IPS DF 4.7 (cell line): ENCODE measurements around the gene TRIM38.
"Not testable (repeated sequence)": the region's sequence is repeated elsewhere in the genome, so short reads cannot be mapped to it uniquely, and the experiment has no call there.

ENCODE experiments used
- DNase-seq: peaks from one replicate; pipeline ENCODE4 v3.0.0-alpha.2; 2013; ENCODE audit warnings: low spot score; ENCODE audit errors: extremely low read depth

Gene TRIM38

DNA sequence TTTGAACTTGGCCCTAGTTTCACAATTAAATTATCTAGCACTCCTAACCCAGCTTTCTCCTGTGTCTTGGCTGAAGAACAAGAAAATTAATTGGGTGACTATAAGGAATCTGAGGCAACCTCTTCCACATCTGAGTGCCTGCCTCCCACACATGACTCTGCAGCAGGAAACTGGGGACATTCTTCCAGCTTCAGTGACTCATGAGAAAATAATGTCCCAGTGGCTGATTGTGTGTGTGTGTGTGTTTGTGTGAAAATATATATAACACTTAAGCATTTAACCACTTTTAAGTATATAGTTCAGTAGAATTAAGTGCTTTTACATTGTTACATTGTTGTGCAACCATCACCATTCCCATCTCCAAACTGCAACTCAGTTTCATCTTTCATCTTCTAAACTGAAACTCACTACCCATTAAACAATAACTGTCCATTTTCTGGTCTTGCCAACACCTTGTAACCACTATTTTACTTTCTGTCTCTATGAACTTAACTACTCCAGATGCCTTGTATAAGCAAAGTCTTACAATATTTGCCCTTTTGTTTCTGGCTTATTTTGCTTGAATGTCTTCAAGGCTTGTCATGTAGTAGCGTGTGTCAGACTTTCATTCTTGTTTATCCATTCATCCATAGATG, 8.7 kb downstream of the TRIM38 start:
- no peak for DNase-seq

DNA sequence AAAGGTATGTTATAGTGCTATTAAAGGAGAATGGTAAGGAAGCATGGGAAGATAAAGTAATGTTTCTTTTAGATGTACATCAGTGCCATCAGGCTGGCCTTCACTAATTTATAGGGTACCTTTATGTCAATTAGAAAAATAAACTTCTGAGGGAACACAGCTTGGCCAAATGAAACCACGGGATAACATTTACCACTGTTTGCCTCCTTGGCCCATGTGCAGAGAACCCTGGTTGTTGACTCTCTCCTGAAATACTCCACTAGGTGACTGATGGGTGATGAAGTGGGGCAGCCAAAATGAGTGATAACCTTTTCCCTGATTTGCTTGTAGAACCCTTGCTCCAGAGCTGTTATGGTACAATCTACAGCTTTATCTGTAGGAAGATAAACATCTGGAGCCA, 9.5 kb downstream of the TRIM38 start:
- no peak for DNase-seq

DNA sequence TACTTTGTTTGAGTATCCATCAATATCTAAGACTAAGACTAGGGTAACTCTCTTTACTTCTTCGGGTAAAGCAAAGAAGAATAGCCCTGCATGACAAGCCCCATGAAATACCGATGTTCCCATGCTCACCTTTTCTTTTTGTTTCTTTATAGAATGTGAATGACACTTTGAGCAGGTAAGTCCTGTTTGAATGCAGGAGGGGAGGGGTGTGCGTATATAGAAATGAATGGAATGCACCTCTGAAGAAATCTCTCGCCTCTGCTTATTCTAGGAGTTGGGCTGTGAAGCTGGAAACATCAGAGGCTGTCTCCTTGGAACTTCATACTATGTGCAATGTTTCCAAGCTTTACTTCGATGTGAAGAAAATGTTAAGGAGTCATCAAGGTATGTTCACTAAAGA, 10.3 kb downstream of the TRIM38 start:
- no peak for DNase-seq

DNA sequence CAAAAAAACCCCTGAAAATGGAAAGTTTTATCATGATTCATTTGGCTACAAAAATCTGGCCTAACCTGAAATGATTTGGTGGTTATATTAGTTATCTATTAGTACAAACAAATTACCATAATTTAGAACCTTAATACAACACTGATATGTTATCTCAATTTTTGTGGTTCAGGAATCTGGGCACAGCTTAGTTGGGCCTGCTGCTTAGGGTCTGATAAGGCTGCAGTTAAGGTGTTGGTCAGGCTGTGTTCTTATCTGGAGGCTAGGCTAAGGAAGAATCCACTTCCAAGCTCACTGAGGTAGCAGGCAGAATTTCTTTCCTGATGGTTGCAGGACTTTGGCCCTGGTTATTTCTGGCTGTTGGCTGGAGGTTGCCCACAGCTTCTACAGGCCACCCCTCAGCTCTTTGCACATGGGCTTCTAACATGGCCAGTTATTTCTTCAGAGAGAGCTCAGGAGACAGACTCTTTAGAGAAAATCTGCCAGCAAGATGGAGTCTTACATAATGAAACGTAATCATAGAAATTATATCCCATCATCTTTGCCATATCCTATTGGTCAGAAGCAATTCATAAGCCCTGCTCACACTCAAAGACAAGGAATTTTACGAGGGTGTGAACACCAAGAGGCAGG, 11.4 kb downstream of the TRIM38 start:
- no peak for DNase-seq

DNA sequence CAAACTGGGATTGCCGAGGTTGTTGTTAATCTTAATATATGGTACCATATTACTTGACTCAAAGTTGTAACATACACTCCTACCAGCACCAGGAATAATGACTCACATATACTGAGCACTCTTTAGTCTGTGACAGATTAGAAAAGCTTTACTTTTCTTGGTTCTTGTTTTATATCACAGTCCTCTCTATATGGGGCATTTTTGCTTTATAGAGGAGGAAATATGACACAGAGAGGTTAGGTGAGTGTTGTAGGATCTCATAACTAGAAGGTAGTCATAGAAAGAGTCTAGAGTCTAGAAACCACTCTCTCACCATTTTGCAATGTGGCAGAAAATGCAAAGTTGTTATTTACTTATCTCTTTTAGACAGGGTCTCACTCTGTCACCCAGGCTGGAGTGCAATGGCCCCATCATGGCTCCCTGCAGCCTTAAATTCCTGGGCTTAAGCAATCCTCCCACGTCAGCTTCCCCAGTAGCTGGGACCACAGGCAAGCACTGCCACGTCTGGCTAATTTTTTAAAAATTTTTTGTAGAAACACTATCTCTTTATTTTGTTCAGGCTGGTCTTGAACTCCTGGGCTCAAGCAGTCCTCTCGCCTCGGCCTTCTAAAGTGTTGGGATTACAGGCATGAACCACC, 13.4 kb downstream of the TRIM38 start:
- no peak for DNase-seq

DNA sequence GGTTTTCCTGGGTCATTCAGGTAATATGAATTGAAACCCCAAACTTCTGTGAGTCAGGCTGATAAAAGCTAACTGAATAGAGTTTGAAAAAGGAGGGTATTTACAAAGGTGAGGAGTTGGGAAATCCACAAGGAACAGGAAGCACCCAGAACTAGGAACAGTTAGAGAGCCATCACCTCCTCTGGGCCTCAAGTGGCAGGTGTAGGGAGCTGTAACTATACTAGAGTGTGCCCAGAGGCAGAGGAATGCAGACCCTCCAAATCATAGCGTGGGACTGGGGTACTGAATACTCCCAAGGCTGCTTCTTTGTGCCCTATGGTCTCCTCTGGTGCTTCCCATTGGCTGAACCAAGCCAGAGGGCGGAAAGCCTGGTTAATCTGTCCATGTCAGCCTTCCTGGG, 18.3 kb downstream of the TRIM38 start:
- DNase-seq: no peak

DNA sequence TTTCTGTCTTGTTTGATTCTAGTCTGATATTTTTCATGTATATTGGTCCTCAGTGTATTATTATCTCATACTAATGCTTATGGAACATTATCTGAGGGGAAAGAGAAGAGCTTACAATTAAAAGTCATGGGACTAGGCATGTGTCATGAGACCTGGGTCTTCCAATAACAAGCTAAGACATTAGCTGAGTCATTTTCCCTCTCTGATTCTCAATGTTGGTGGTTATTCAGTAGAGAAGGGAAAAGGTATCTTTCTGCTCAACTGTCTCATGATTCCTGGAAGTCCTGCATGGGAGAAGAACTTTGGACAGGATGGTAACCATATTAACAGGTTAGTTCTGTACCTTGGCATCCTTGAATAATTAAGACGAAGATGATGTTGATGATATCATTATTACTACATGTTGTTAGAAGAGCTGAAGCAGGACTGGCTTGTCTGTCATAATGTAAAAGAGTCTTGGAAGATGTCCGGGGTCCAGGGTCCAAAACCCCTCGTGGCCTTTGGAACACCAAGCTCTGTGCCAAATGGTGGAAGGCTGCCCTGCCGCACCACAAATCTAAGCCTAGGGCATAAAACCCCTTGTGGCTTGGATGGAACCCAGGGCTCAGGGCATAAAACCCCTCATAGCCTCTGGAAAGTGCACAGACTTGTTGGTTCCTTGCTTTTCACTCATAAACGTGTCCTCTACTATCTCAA, 19.1 kb downstream of the TRIM38 start:
- no peak for DNase-seq

DNA sequence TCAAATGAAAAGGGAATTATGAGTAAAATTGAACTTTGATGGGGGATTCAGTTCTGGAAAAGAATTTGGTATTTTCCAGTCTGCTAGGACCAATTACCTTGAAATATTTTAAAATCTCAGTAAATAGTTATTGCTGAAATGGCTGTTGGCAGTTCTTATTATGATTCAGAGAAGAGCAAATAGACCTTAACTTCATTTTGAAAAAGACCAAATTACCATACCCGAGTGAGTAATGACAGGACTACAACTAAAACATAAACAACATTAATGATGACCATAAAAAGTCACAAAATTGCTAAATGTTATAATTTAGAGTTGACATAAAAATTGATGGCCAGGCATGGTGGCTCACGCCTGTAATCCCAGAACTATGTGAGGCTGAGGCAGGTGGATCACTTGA, 21.7 kb downstream of the TRIM38 start:
- DNase-seq: no peak

DNA sequence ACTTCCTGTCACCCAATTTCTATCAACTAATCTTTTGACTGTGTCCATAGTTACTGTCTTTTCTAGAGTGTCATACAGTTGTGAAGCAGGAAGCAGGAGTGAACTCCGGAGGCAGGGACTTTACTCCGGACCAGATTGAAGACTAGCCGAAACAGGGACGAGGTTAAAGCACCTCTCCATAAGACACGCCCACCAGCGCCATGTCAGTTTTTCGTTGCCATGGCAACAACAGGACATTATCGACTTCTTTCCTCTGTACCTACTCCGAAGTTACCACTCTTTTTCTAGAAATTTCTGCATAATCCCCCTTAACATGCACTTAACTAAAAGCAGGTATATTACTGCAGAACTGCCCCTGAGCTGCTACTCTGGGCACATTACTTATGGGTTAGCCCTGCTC, 25.2 kb downstream of the TRIM38 start:
- no peak for DNase-seq

DNA sequence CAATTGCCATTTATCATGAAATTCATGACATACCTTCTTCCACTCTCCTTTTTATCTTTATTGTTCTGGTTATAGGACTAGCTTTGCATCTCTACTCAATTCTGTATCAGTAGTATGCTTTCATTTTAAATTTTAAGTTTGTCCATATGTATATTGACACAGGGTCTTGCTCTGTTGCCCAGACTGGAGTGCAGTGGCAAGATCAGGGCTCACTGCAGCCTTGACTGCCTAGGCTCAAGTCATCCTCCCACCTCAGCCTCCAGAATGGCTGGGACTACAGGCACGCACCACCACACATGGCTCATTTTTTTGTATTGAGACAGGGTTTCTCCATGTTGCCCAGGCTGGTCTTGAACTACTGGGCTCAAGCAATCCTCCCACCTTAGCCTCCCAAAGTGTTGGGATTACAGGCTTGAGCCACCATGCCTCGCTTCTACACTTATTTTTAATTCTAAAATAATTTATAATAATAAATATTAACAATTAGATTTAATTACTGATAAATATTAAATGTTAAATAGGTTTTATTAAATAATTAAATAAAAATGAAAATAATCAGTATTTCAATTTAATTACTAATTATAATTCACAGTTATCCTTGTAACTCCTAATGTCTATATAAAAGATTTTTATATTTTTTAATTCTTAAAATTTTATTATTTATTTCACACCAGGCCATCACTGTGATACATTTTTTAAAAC, 27.7 kb downstream of the TRIM38 start:
- DNase-seq: no peak

DNA sequence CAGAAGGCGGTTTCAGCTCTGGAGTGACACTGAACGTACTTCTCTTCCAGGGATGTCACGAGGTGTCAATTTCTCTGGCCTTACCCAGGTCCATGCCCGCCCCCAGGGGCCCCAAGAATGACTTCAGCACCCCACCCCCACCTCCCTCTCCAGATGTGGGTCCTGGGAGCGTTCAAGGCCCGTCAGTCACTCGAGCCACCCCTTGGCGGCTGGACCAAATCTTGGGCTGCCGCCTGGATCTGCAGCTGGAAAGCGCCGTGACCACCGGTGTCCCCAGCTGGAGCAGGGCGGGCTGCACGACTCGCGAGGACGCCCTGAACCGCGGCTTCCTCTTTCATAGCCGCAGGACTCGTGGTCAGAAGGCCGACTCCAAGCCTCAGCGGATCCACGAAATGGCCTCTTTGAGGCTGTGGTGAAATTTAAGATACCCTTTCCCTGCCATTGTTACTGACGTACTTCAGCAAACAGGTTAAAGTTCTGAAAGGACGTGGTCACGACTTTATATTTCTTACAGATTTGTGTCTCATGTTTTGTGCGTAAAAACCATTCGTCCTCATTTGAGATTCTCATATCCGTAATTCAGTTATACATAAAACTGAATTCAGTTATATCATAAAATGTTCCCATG, 29.3 kb downstream of the TRIM38 start:
- DNase-seq: no peak

DNA sequence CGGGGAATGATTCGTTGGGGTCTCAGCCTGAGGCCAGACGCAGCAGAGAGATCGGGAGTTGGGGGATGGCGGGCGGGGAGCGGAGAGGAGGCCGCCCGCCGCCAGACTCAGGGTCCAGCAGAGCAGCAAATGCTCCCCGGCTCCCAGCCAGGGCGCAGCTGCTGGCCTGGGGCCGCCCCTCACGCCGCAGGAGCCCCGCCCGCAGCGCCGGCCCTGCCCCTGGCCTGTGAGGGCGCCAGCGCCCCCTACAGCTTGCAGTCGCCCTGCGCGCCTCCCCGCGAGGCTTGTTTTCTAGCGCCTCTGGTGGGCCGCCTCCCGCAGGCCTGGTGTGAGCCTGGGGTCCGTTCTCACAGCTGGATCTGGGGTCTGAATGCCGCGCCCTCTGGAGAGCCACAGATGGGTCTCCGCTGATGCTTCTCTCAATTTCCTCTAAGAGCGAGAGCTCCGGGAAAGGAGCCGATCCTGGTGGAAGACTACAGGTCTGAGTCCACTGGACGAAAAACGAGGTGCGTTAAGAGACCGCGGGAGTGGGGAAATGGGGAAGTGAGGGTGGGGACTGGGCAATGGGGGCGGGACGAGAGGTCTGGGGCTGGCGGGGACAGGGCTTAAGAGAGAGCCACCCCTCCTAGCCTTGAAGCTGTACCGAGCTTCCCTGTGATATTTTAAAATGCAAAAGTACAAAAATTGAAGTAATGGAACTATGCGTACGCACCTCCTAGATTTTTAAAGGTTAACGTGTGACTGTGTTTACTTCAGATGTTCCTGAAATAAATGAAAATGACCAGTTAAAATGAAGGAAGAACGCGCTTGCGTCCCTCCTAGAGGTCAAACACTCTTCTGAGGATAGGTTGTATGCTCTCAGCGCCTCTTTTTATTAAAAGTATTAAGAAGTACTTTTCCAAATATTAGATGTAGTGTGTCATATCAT, 30.1 kb downstream of the TRIM38 start:
- DNase-seq: no peak

DNA sequence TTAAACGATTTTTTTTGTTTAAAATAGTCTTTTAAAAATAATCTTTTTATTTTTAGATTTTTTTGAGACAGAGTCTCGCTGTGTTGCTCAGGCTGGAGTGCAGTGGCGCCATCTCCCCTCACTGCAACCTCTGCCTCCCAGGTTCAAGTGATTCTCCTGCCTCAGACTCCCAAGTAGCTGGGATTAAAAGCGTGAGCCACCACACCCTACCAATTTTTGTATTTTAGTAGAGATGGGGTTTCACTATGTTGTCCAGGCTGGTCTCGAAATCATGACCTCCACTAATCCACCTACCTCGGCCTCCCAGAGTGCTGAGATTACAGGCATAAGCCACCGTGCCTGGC, 30.7 kb downstream of the TRIM38 start:
- DNase-seq: not testable (repeated sequence)

DNA sequence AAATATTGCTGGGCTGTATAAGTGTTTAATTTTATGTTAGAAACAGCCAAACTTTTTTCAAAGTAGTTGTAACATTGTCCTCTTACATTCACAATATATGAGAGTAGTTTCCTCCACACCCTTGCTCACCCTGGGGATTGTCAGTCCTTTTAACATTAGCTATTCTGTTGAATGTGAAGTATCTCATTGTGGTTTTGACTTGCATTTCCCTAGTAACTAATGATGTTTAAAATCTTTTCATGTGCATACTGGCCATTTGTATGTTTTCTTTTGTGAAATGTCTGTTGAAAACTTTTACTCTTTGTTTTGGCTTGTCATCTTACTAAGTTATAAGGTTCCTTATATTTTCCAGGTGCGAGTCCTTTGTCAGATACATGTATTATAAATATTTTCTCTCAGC, 32.9 kb downstream of the TRIM38 start:
- DNase-seq: no peak

DNA sequence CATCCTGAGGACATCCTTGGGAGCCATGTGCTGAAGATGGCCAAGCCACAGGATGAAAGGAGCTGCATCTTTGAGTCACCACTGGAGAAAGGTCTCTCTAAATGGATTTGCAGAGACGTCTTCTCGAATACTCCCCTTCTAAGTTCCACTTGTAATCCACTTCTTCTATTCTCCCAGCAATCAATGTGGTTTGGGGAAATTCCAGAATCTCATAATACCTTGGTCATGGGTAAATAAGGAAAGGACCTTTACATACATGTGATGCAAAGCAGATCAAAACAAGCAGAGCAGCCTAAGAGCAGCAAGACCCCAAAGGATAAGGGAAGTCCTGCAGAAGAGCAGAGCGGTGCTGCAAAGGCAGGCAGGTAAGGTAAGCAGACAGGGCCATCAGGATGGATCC, 35.3 kb downstream of the TRIM38 start:
- DNase-seq: no peak

DNA sequence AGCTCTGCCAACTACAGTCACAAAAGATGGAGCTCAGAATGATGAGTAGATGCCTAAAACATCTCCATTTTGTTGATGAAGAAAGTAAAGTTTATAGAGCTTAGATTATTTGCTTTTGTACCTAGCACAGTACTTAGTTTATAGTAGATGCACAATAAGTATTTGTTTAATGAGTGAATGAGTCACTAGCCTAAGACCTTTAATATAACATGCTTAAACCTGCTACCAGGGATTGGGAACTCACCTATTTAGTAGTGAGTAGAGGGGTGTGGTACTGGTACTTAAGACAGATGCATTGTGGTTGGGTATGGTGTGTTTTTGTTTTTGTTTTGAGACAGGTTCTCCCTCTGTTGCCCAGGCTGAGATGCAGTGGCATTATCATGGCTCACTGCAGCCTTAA, 35.8 kb downstream of the TRIM38 start:
- DNase-seq: no peak

DNA sequence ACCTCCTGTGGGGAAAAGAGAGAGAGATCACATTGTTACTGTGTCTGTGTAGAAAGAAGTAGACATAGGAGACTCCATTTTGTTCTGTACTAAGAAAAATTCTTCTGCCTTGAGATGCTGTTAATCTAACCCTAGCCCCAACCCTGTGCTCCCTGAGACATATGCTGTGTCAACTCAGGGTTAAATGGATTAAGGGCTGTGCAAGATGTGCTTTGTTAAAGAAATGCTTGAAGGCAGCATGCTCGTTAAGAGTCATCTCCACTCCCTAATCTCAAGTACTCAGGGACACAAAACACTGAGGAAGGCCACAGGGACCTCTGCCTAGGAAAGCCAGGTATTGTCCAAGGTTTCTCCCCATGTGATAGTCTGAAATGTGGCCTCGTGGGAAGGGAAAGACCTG, 36.6 kb downstream of the TRIM38 start:
- not testable (repeated sequence) for DNase-seq

DNA sequence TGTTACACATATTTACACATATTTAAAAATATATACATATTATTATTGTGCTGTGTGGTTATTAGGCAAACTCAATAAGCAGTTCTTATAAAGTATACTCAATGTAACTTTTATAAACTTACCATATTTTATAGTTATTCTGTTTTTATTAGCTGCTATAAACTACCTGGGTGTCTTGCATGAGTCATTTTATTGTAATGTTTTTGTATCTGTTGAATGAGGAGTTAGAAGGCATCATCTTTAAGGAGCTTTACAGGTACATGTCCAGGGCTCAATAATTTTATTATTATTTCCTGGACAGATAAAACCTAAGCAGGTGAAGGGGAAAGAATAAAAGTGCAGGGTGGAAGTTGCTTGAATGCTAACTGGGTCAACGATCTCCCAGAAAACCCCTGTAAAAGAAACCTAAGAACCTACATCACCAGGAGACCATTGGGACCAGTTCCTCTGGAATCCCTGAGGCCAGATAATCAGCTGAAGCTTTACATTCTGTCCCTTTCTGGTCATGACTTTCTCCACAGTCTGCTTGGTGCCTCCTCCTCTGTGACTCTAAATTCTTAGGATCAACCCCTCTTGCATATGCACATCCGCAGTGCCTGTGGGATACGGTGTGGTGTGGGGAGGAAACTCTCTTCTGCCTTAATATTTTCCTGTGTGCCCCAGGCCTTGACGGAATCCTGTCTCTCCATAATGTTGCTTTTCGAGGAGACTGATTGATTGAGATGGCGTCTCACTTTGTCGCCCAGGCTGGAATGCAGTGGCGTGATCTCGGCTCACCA, 38.0 kb downstream of the TRIM38 start:
- no peak for DNase-seq

DNA sequence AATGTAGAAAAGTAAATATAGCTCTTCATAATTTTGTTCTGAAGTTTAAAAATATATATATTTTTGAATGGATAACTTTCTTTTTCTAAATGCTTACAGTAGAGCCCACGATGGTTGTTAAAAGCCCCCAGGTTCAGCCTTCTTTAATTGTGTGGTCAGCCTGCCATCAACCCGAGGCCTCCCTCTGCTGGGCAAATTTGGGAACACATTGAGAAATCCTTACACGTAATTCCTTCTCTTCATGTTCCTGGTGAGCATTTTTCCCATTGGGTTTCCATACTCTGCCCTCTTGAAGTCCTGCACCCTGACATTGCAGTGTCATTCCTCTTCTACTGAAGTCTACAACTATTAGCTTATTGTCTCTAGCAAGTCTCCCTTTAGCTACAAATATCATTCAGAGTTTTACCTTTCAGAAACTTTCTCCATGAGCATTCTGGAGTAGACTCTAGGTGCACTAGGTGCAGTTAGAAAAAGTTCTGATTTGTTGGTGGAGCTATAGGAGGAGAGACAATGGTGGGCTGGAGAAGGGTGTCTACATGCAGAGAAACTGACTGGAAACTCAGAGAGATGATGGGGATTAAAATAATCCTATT, 40.6 kb downstream of the TRIM38 start:
- no peak for DNase-seq
